Measurements from ENCODE around the gene ANKRD24.

- TF ChIP-seq CTCF (IDR thresholded peaks at IDR 0.05; ENCODE audit: insufficient read depth, low read length) (no peak), GABPA (IDR thresholded peaks at IDR 0.05; ENCODE audit: low read depth) (no peak)
Observed at GRCh38 chr19:4225885-4226284, 43.4 kb downstream of the ANKRD24 start.

All from HL-60 (cell line).